KMS-11 (cell line): Measurements from ENCODE around the gene SKIC2.

Experiments
- H2AFZ ChIP-seq: fragments of 200-600 bp; sonication (generic); 2 replicates; pipeline ENCODE4 v1.6.1; 2016; ENCODE audit warnings: antibody characterized with exemption, mixed run types, low read depth
- H3K27ac ChIP-seq: fragments of 200-600 bp; sonication (generic); 2 replicates; pipeline ENCODE4 v1.6.1; 2016; ENCODE audit warnings: mild to moderate bottlenecking, mixed run types
- H3K27me3 ChIP-seq: fragments of 200-600 bp; sonication (generic); 2 replicates; pipeline ENCODE4 v1.6.1; 2017; ENCODE audit warnings: mild to moderate bottlenecking, low read depth, mixed run types, moderate library complexity; ENCODE audit not compliant: insufficient read depth
- H3K36me3 ChIP-seq: fragments of 200-600 bp; sonication (generic); 2 replicates; pipeline ENCODE4 v1.6.1; 2017; ENCODE audit warnings: mild to moderate bottlenecking, mixed run types; ENCODE audit not compliant: insufficient read depth
- H3K4me1 ChIP-seq: fragments of 200-600 bp; sonication (generic); 2 replicates; pipeline ENCODE4 v1.6.1; 2016; ENCODE audit warnings: mild to moderate bottlenecking, low read depth, mixed run types; ENCODE audit not compliant: poor library complexity, severe bottlenecking
- H3K4me2 ChIP-seq: fragments of 200-600 bp; sonication (generic); 2 replicates; pipeline ENCODE4 v1.7.0; 2016; ENCODE audit warnings: mild to moderate bottlenecking, mixed run types
- H3K4me3 ChIP-seq: fragments of 200-600 bp; sonication (generic); IDR thresholded peaks from 2 replicates; pipeline ENCODE4 v1.6.1; 2017; ENCODE audit warnings: low read depth, low read length, mixed read lengths; ENCODE audit not compliant: insufficient read depth
- H3K79me2 ChIP-seq: fragments of 200-600 bp; sonication (generic); 2 replicates; pipeline ENCODE4 v1.6.1; 2016; ENCODE audit warnings: low read depth, mixed run types; ENCODE audit not compliant: insufficient read depth
- H3K9ac ChIP-seq: fragments of 200-600 bp; sonication (generic); 2 replicates; pipeline ENCODE4 v1.6.1; 2016; ENCODE audit warnings: mild to moderate bottlenecking, mixed run types
- H4K20me1 ChIP-seq: fragments of 200-600 bp; sonication (generic); 2 replicates; pipeline ENCODE4 v1.6.1; 2016; ENCODE audit warnings: mild to moderate bottlenecking, mixed run types; ENCODE audit not compliant: insufficient read depth
- TF ChIP-seq, protein P1 (sequence below): fragments of 200-600 bp; sonication (generic); conservative IDR thresholded peaks from 2 replicates; pipeline ENCODE4 v1.6.1; 2017; ENCODE audit warnings: low read depth, mild to moderate bottlenecking, antibody characterized with exemption, low read length, moderate library complexity, mixed read lengths

The SKIC2 gene

DNA sequence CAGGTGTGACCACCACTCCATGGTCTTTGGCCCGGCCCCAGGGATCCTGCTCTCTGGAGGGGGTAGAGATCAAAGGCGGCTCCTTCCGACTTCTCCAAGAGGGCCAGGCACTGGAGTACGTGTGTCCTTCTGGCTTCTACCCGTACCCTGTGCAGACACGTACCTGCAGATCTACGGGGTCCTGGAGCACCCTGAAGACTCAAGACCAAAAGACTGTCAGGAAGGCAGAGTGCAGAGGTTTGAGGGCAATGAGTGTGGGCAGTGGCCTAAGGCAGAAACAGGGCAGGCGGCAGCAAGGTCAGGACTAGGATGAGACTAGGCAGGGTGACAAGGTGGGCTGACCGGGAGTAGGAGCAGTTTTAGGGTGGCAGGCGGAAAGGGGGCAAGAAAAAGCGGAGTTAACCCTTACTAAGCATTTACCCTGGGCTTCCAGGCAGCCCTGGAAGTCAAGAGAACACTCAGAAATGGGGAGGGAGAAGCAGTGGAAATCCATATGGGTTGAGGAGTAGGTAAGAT, 12.5 kb upstream of the SKIC2 start:
- Histone ChIP-seq H3K27ac (no peak overlapping the region), H4K20me1 (no peaks in the 10 kb centered on the region), H3K36me3 (no peaks in the 10 kb centered on the region), H3K79me2 (no peaks in the 10 kb centered on the region), H3K9ac (no peak overlapping the region), H3K4me1 (no peaks in the 10 kb centered on the region), H3K4me2 (no peak overlapping the region), H3K27me3 (peaks cover 23% of the 10 kb centered on the region), H3K4me3 (no peak overlapping the region), H2AFZ (no peak overlapping the region)
- TF ChIP-seq, protein P1, sequence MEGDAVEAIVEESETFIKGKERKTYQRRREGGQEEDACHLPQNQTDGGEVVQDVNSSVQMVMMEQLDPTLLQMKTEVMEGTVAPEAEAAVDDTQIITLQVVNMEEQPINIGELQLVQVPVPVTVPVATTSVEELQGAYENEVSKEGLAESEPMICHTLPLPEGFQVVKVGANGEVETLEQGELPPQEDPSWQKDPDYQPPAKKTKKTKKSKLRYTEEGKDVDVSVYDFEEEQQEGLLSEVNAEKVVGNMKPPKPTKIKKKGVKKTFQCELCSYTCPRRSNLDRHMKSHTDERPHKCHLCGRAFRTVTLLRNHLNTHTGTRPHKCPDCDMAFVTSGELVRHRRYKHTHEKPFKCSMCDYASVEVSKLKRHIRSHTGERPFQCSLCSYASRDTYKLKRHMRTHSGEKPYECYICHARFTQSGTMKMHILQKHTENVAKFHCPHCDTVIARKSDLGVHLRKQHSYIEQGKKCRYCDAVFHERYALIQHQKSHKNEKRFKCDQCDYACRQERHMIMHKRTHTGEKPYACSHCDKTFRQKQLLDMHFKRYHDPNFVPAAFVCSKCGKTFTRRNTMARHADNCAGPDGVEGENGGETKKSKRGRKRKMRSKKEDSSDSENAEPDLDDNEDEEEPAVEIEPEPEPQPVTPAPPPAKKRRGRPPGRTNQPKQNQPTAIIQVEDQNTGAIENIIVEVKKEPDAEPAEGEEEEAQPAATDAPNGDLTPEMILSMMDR, result no peak

DNA sequence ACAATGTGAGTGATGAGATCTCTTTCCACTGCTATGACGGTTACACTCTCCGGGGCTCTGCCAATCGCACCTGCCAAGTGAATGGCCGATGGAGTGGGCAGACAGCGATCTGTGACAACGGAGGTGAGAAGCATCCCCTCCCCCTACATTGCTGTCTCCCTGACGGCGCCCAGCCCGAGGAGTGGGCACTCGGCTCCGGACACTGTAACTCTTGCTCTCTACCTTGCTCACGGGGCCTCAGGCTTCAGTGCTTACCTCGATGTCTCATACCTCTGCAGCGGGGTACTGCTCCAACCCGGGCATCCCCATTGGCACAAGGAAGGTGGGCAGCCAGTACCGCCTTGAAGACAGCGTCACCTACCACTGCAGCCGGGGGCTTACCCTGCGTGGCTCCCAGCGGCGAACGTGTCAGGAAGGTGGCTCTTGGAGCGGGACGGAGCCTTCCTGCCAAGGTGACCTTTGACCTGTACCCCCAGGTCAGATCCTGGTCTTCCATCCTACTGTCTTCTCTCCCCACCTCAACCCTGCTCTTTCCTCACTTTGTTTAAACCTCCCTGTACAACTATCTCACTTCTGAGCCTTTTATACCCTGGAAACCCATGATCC, 11.8 kb upstream of the SKIC2 start:
- no peak overlapping the region for H3K27ac ChIP-seq

DNA sequence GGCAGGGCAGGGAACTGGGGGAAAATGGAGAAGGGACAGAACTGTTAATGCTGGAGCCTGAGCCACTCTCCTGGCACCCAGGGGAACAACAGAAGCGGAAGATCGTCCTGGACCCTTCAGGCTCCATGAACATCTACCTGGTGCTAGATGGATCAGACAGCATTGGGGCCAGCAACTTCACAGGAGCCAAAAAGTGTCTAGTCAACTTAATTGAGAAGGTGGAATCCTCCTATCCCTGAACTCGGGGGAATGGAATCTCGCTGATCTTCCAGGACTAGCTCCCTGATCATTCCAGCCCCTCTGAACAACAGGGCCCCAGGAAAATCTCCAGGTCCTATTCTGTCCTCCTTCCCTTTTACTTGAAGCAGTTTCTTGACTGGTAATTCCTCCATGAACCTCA, 11.1 kb upstream of the SKIC2 start:
- no peak overlapping the region for H3K4me3 ChIP-seq
- TF ChIP-seq, protein P1, result no peak

More for the DNA sequence above, 11.8 kb upstream of the SKIC2 start:
- Histone ChIP-seq H3K4me2 (no peak overlapping the region), H3K4me1 (no peaks in the 10 kb centered on the region), H3K79me2 (no peaks in the 10 kb centered on the region), H3K9ac (no peak overlapping the region), H2AFZ (no peak overlapping the region), H3K27me3 (peaks cover 22% of the 10 kb centered on the region), H4K20me1 (no peaks in the 10 kb centered on the region), H3K36me3 (no peaks in the 10 kb centered on the region), H3K4me3 (no peak overlapping the region)
- TF ChIP-seq, protein P1, result no peak

DNA sequence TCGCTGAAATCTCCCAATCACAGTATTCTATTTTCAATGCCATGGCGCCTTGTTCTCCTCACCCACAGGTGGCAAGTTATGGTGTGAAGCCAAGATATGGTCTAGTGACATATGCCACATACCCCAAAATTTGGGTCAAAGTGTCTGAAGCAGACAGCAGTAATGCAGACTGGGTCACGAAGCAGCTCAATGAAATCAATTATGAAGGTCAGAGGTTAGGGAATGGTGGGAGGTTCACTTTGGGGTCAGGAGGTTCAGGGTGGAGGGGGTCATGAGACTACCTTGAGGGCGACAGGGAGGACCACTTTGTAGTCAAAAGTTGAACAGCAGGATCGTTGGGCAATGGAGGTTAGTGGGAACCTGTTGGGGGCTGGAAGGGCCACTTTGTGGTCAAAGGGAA, 10.7 kb upstream of the SKIC2 start:
- Histone ChIP-seq H3K27ac (no peak overlapping the region), H3K36me3 (no peaks in the 10 kb centered on the region), H3K9ac (no peak overlapping the region), H3K4me2 (no peak overlapping the region), H4K20me1 (no peaks in the 10 kb centered on the region), H2AFZ (no peak overlapping the region), H3K27me3 (peaks cover 15% of the 10 kb centered on the region; the same call in 1 of the 2 replicates), H3K4me3 (no peak overlapping the region), H3K79me2 (no peaks in the 10 kb centered on the region), H3K4me1 (no peaks in the 10 kb centered on the region)
- TF ChIP-seq, protein P1, result no peak

More for the DNA sequence above, 11.1 kb upstream of the SKIC2 start:
- Histone ChIP-seq H3K79me2 (no peaks in the 10 kb centered on the region), H2AFZ (no peak overlapping the region), H3K36me3 (no peaks in the 10 kb centered on the region), H3K27me3 (peaks cover 15% of the 10 kb centered on the region; the same call in 1 of the 2 replicates), H3K4me2 (no peak overlapping the region), H3K27ac (no peak overlapping the region), H4K20me1 (no peaks in the 10 kb centered on the region), H3K9ac (no peak overlapping the region), H3K4me1 (no peaks in the 10 kb centered on the region)
